ENCODE data around the gene OR6C68.
"Not testable (repeated sequence)": the region's sequence is repeated elsewhere in the genome, so short reads cannot be mapped to it uniquely, and the experiment has no call there.

Gene OR6C68

GRCh38 chr12:55492078-55492477 is at the start of gene OR6C68:
TSS of gene OR6C68 (plus strand) at chr12:55492378. CDS start at chr12:55492378, 0 bp downstream.
- in situ Hi-C loops (cut with MboI; ENCODE audit: low pct_unique_long_range_greater_than_20kb, low sequenced_read_pairs, unreplicated experiment): no loop called here
- no peak for TF ChIP-seq CTCF (IDR thresholded peaks at IDR 0.05; ENCODE audit: extremely low read depth, insufficient read depth, missing control alignments)
- DNase-seq (ENCODE audit: low spot score): no peak

GRCh38 chr12:55443776-55444175 is 48.4 kb upstream of the OR6C68 start, which contains the start of gene OR6C2:
TSS of gene OR6C2 (plus strand) at chr12:55444076. CDS start at chr12:55452214, 8,138 bp downstream.
- no peak for TF ChIP-seq CTCF (IDR thresholded peaks at IDR 0.05; ENCODE audit: extremely low read depth, insufficient read depth, missing control alignments)
- no peak for DNase-seq (ENCODE audit: low spot score)
- in situ Hi-C loops (cut with MboI; ENCODE audit: low pct_unique_long_range_greater_than_20kb, low sequenced_read_pairs, unreplicated experiment): no loop called here

- TF ChIP-seq CTCF (IDR thresholded peaks at IDR 0.05; ENCODE audit: extremely low read depth, insufficient read depth, missing control alignments): no peak
- DNase-seq (ENCODE audit: low spot score): no peak
- in situ Hi-C loops (cut with MboI; ENCODE audit: low pct_unique_long_range_greater_than_20kb, low sequenced_read_pairs, unreplicated experiment): no loop called here
These were observed 46.8 kb upstream of the OR6C68 start for GRCh38 chr12:55445357-55445756.

GRCh38 chr12:55446326-55446725 is 45.9 kb upstream of the OR6C68 start:
- DNase-seq (ENCODE audit: low spot score): no peak

GRCh38 chr12:55448825-55449224 is 43.4 kb upstream of the OR6C68 start:
- in situ Hi-C loops (cut with MboI; ENCODE audit: low pct_unique_long_range_greater_than_20kb, low sequenced_read_pairs, unreplicated experiment): no loop called here
- no peak for DNase-seq (ENCODE audit: low spot score)
- no peak for TF ChIP-seq CTCF (IDR thresholded peaks at IDR 0.05; ENCODE audit: extremely low read depth, insufficient read depth, missing control alignments)

More at GRCh38 chr12:55446326-55446725, 45.9 kb upstream of the OR6C68 start:
- in situ Hi-C loops (cut with MboI; ENCODE audit: low pct_unique_long_range_greater_than_20kb, low sequenced_read_pairs, unreplicated experiment): no loop called here
- no peak for TF ChIP-seq CTCF (IDR thresholded peaks at IDR 0.05; ENCODE audit: extremely low read depth, insufficient read depth, missing control alignments)

- DNase-seq (ENCODE audit: low spot score); in situ Hi-C loops (cut with MboI; ENCODE audit: low pct_unique_long_range_greater_than_20kb, low sequenced_read_pairs, unreplicated experiment): not testable (repeated sequence)
These were observed 27.3 kb upstream of the OR6C68 start for GRCh38 chr12:55464926-55465325.

GRCh38 chr12:55467836-55468235 is 24.3 kb upstream of the OR6C68 start:
- in situ Hi-C loops (cut with MboI; ENCODE audit: low pct_unique_long_range_greater_than_20kb, low sequenced_read_pairs, unreplicated experiment): no loop called here
- no peak for TF ChIP-seq CTCF (IDR thresholded peaks at IDR 0.05; ENCODE audit: extremely low read depth, insufficient read depth, missing control alignments)
- DNase-seq (ENCODE audit: low spot score): no peak
